GM23338 (cell line): Measurements from ENCODE around the gene CACNB3. TPM values are rescaled to one million over a fixed set of nuclear protein-coding genes. Genes with fewer than 3 reads are reported as not detected.

Experiments
- ATAC-seq: fragments of 200-7000 bp; cut with Tn5 transposase; 3 replicates; pipeline ENCODE4 v1.9.1; 2020
- DNase-seq: peaks from one replicate; pipeline ENCODE4 v3.0.0-alpha.2; 2015; ENCODE audit warnings: low spot score
- H2AFZ ChIP-seq: fragments of 200-600 bp; sonication (generic); 2 replicates; pipeline ENCODE4 v1.8.0; 2016; ENCODE audit warnings: antibody characterized with exemption, mild to moderate bottlenecking, moderate library complexity
- H3F3A ChIP-seq: fragments of 200-600 bp; sonication (generic); replicated peaks from 2 replicates; pipeline ENCODE4 v1.8.0; 2017; ENCODE audit warnings: antibody characterized with exemption, mixed run types, low read depth
- H3K27ac ChIP-seq: fragments of 200-600 bp; sonication (generic); 2 replicates; pipeline ENCODE4 v1.6.1; 2016; ENCODE audit warnings: low read depth
- H3K27me3 ChIP-seq: fragments of 200-600 bp; sonication (generic); 2 replicates; pipeline ENCODE4 v1.8.0; 2016; ENCODE audit warnings: mild to moderate bottlenecking, mixed run types, moderate library complexity; ENCODE audit not compliant: insufficient read depth
- H3K36me3 ChIP-seq: fragments of 200-600 bp; sonication (generic); 2 replicates; pipeline ENCODE4 v1.8.0; 2016; ENCODE audit warnings: mild to moderate bottlenecking; ENCODE audit not compliant: insufficient read depth
- H3K4me1 ChIP-seq: fragments of 200-600 bp; sonication (generic); 2 replicates; pipeline ENCODE4 v1.8.0; 2016; ENCODE audit warnings: mild to moderate bottlenecking, moderate library complexity; ENCODE audit not compliant: insufficient read depth
- H3K4me2 ChIP-seq: fragments of 200-600 bp; sonication (generic); 2 replicates; pipeline ENCODE4 v1.7.1; 2017; ENCODE audit warnings: mixed run types
- H3K4me3 ChIP-seq: fragments of 200-600 bp; sonication (generic); 2 replicates; pipeline ENCODE4 v1.6.1; 2016; ENCODE audit warnings: mixed run types
- H3K79me2 ChIP-seq: fragments of 200-600 bp; sonication (generic); replicated peaks from 2 replicates; pipeline ENCODE4 v1.8.0; 2017; ENCODE audit warnings: mild to moderate bottlenecking; ENCODE audit not compliant: insufficient read depth
- H3K9me2 ChIP-seq: fragments of 200-600 bp; sonication (generic); 2 replicates; pipeline ENCODE4 v1.8.0; 2017; ENCODE audit not compliant: insufficient read depth
- H4K20me1 ChIP-seq: fragments of 200-600 bp; sonication (generic); replicated peaks from 2 replicates; pipeline ENCODE4 v1.8.0; 2017; ENCODE audit warnings: mild to moderate bottlenecking; ENCODE audit not compliant: insufficient read depth
- H3K27ac Mint-ChIP-seq: 2 replicates; pipeline ENCODE4 v1.8.0; 2020; ENCODE audit warnings: inconsistent platforms, mild to moderate bottlenecking, moderate library complexity, mixed read lengths
- H3K27me3 Mint-ChIP-seq: 3 replicates; pipeline ENCODE4 v1.8.0; 2022; ENCODE audit warnings: low read depth, mild to moderate bottlenecking, moderate library complexity, mixed read lengths, inconsistent platforms; ENCODE audit not compliant: insufficient read depth, poor library complexity
- H3K36me3 Mint-ChIP-seq: 3 replicates; pipeline ENCODE4 v1.8.0; 2021; ENCODE audit warnings: low read depth, mild to moderate bottlenecking, inconsistent platforms, moderate library complexity, mixed read lengths
- H3K4me1 Mint-ChIP-seq: 3 replicates; pipeline ENCODE4 v1.8.0; 2020; ENCODE audit warnings: mild to moderate bottlenecking, inconsistent platforms, mixed read lengths
- H3K4me3 Mint-ChIP-seq: 3 replicates; pipeline ENCODE4 v1.8.0; 2021; ENCODE audit warnings: moderate library complexity, mild to moderate bottlenecking, inconsistent platforms, mixed read lengths
- H3K9me3 Mint-ChIP-seq: 3 replicates; pipeline ENCODE4 v1.8.0; 2020; ENCODE audit warnings: moderate library complexity, mild to moderate bottlenecking, inconsistent platforms, mixed read lengths
- CREB1 ChIP-seq: fragments of 250-450 bp; sonication (Bioruptor Pico); IDR thresholded peaks from 2 replicates; pipeline ENCODE4 v1.5.0; 2020; ENCODE audit warnings: low read depth, mild to moderate bottlenecking, moderate library complexity
- EZH2phosphoT487 ChIP-seq: fragments of 200-600 bp; sonication (generic); IDR thresholded peaks from one replicate; pipeline ENCODE4 v1.8.1; 2018; ENCODE audit warnings: antibody characterized with exemption; ENCODE audit not compliant: unreplicated experiment
- JUNB ChIP-seq: IDR thresholded peaks from one replicate; pipeline ENCODE4 v1.6.1; 2016; ENCODE audit warnings: antibody characterized with exemption; ENCODE audit not compliant: unreplicated experiment
- REST ChIP-seq: IDR thresholded peaks from one replicate; pipeline ENCODE4 v1.6.1; 2018; ENCODE audit warnings: antibody characterized with exemption; ENCODE audit not compliant: unreplicated experiment
- ZNF462 ChIP-seq: fragments of 250-450 bp; sonication (Bioruptor Pico); IDR thresholded peaks from 2 replicates; pipeline ENCODE4 v1.5.0; 2020; ENCODE audit warnings: mild to moderate bottlenecking, moderate library complexity
- polyA plus RNA-seq: library from polyadenylated mRNA; unstranded; fragments of >200 nt; fragmentation: Nextera tagmentation; extraction: Ambion mirVana; gene quantifications from 2 replicates; pipeline ENCODE4 v1.2.1, GENCODE V29; 2016
- total RNA-seq: library from RNA; depleted of rRNA; stranded (reverse); fragments of >200 nt; shearing (Covaris generic); gene quantifications from 2 replicates; pipeline ENCODE4 v1.2.3, GENCODE V29; 2014

The CACNB3 gene
- total and polyA plus RNA-seq, 2 experiments from 2014 or later: 4.1 to 6.2 TPM

- Histone ChIP-seq H3K9me2 (no peaks in the 10 kb centered on the region), H3K4me3 (no peak overlapping the region), H4K20me1 (no peaks in the 10 kb centered on the region), H3F3A (no peaks in the 10 kb centered on the region; the same call in 1 of the 2 replicates), H3K4me1 (peaks cover 7% of the 10 kb centered on the region; the same call in 1 of the 2 replicates), H2AFZ (no peak overlapping the region), H3K79me2 (no peaks in the 10 kb centered on the region), H3K4me2 (no peak overlapping the region), H3K27ac (no peak overlapping the region), H3K27me3 (peaks cover 24% of the 10 kb centered on the region), H3K36me3 (no peaks in the 10 kb centered on the region)
- H3K36me3 Mint-ChIP-seq: no peaks in the 10 kb centered on the region
- H3K4me3 Mint-ChIP-seq: no peak overlapping the region
- H3K9me3 Mint-ChIP-seq: no peaks in the 10 kb centered on the region
- no peak for ATAC-seq
- H3K27me3 Mint-ChIP-seq: peaks cover 26% of the 10 kb centered on the region
- no peak for TF ChIP-seq JUNB
- TF ChIP-seq ZNF462 (CRISPR knock-in tag): no peak
- no peak for TF ChIP-seq CREB1 (CRISPR knock-in tag)
- no peak for TF ChIP-seq REST
- no peak for TF ChIP-seq EZH2phosphoT487
- no peak overlapping the region for H3K27ac Mint-ChIP-seq
- H3K4me1 Mint-ChIP-seq: peaks cover 23% of the 10 kb centered on the region
- DNase-seq: no peak
Measured at GRCh38 chr12:48807981-48808380, 10.3 kb upstream of the CACNB3 start.
